Esophagus muscularis mucosa (tissue), 3 donors: Measurements from ENCODE around the gene PKP1.

ENCODE experiments used
- POLR2A ChIP-seq: fragments of 450-650 bp; IDR thresholded peaks from one replicate; pipeline ENCODE4 v1.6.1; 2017; ENCODE audit warnings: antibody characterized with exemption, moderate library complexity, mild to moderate bottlenecking, low read depth
- TF ChIP-seq, protein P1 (sequence below), 3 experiments: fragments of 200-600 bp in 2 of 3; fragments of 450-650 bp in 1 of 3; sonication (generic) in 2 of 3; IDR thresholded peaks; one replicate each; pipeline ENCODE4 v1.5.1; 2017 to 2019; ENCODE audit warnings: antibody characterized with exemption in 3 of 3, mild to moderate bottlenecking in 2 of 3, moderate library complexity in 1 of 3

DNA sequence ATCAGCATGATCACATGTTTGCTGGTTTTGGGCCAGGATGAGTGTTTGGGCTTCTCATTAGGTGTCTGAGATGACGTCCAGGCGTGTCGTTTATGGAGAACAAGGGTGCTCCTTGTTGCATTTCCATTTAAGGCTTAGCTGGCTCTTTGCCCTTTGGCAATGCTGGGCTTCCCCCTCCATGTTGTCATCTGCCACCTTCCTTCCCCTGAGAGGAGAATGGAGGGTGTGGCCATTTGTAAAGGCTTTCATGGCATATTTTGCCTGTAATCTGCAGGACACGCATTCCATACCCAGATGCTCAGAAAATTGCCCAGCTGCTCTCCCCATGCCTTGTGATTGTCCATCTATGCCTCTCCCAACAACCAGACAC is 27.7 kb downstream of the PKP1 start:
- TF ChIP-seq, protein P1, sequence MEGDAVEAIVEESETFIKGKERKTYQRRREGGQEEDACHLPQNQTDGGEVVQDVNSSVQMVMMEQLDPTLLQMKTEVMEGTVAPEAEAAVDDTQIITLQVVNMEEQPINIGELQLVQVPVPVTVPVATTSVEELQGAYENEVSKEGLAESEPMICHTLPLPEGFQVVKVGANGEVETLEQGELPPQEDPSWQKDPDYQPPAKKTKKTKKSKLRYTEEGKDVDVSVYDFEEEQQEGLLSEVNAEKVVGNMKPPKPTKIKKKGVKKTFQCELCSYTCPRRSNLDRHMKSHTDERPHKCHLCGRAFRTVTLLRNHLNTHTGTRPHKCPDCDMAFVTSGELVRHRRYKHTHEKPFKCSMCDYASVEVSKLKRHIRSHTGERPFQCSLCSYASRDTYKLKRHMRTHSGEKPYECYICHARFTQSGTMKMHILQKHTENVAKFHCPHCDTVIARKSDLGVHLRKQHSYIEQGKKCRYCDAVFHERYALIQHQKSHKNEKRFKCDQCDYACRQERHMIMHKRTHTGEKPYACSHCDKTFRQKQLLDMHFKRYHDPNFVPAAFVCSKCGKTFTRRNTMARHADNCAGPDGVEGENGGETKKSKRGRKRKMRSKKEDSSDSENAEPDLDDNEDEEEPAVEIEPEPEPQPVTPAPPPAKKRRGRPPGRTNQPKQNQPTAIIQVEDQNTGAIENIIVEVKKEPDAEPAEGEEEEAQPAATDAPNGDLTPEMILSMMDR (IDR thresholded peaks at IDR 0.05), result no peak
- no peak for TF ChIP-seq POLR2A
